ENCODE data around the gene LRRC45.
A peak's percentile ranks its signal among the peaks of the same experiment; 100 is the strongest.
"Not testable (repeated sequence)": the region's sequence is repeated elsewhere in the genome, so short reads cannot be mapped to it uniquely, and the experiment has no call there.

LRRC45 gene

GRCh38 chr17:82034371-82035011, 11.4 kb downstream of the LRRC45 start:
- no peak for DNase-seq (ENCODE audit: low spot score)

GRCh38 chr17:82035488-82035887, 12.4 kb downstream of the LRRC45 start:
- no peak for DNase-seq (ENCODE audit: low spot score)

- DNase-seq (ENCODE audit: low spot score) = no peak
These were observed 13.0 kb downstream of the LRRC45 start for GRCh38 chr17:82035956-82036633.

GRCh38 chr17:82036634-82037091, 13.6 kb downstream of the LRRC45 start:
- DNase-seq (ENCODE audit: low spot score) = no peak

GRCh38 chr17:82037092-82037888, 14.2 kb downstream of the LRRC45 start, which contains the start of gene DCXR:
Gene DCXR, minus strand, starts transcription at chr17:82037697. Its CDS starts 15 bp downstream, at chr17:82037682.
- peak; percentile 96 for DNase-seq (ENCODE audit: low spot score)

GRCh38 chr17:82037889-82038195, 14.7 kb downstream of the LRRC45 start:
- DNase-seq (ENCODE audit: low spot score) = no peak

GRCh38 chr17:82038796-82039409, 15.8 kb downstream of the LRRC45 start:
- not testable (repeated sequence) for DNase-seq (ENCODE audit: low spot score)

GRCh38 chr17:82039695-82040299, 16.7 kb downstream of the LRRC45 start:
- DNase-seq (ENCODE audit: low spot score) = no peak

- DNase-seq (ENCODE audit: low spot score) = no peak
These were observed 18.2 kb downstream of the LRRC45 start for GRCh38 chr17:82041144-82041814.

GRCh38 chr17:82042649-82043048, 19.5 kb downstream of the LRRC45 start:
- DNase-seq (ENCODE audit: low spot score) = no peak

GRCh38 chr17:82043507-82043906, 20.4 kb downstream of the LRRC45 start:
- DNase-seq (ENCODE audit: low spot score) = no peak

GRCh38 chr17:82045936-82046484, 22.9 kb downstream of the LRRC45 start:
- no peak for DNase-seq (ENCODE audit: low spot score)

GRCh38 chr17:82046903-82047302, 23.8 kb downstream of the LRRC45 start:
- no peak for DNase-seq (ENCODE audit: low spot score)

GRCh38 chr17:82047379-82047778, 24.3 kb downstream of the LRRC45 start:
- no peak for DNase-seq (ENCODE audit: low spot score)

- no peak for DNase-seq (ENCODE audit: low spot score)
These were observed 24.9 kb downstream of the LRRC45 start for GRCh38 chr17:82047914-82048570.

- no peak for DNase-seq (ENCODE audit: low spot score)
These were observed 25.5 kb downstream of the LRRC45 start for GRCh38 chr17:82048571-82048971.

- no peak for DNase-seq (ENCODE audit: low spot score)
These were observed 26.0 kb downstream of the LRRC45 start for GRCh38 chr17:82049106-82049505.

GRCh38 chr17:82049521-82049971, 26.4 kb downstream of the LRRC45 start:
- no peak for DNase-seq (ENCODE audit: low spot score)

- no peak for DNase-seq (ENCODE audit: low spot score)
These were observed 27.2 kb downstream of the LRRC45 start for GRCh38 chr17:82050152-82050760.
